HFFc6 (cell line): ENCODE data around the gene MYO18A. TPM values are rescaled to one million over a fixed set of nuclear protein-coding genes. Genes with fewer than 3 reads are reported as not detected.

Experiments used
- DNase-seq: peaks from one replicate; pipeline ENCODE4 v3.0.0-alpha.2; 2018
- H3K27ac Mint-ChIP-seq: 2 replicates; pipeline ENCODE4 v1.8.0; 2020; ENCODE audit warnings: mild to moderate bottlenecking, mixed read lengths
- H3K27me3 Mint-ChIP-seq: 2 replicates; pipeline ENCODE4 v1.8.0; 2021; ENCODE audit warnings: mild to moderate bottlenecking, moderate library complexity, mixed read lengths; ENCODE audit not compliant: insufficient read depth
- H3K36me3 Mint-ChIP-seq: 2 replicates; pipeline ENCODE4 v1.8.0; 2021; ENCODE audit warnings: low read depth, mixed read lengths
- H3K4me1 Mint-ChIP-seq: 2 replicates; pipeline ENCODE4 v1.8.0; 2020; ENCODE audit warnings: low read depth, mixed read lengths
- H3K4me3 Mint-ChIP-seq: 2 replicates; pipeline ENCODE4 v1.8.0; 2020; ENCODE audit warnings: mild to moderate bottlenecking, moderate library complexity, mixed read lengths
- H3K9me3 Mint-ChIP-seq: 2 replicates; pipeline ENCODE4 v1.8.0; 2020; ENCODE audit warnings: mild to moderate bottlenecking, mixed read lengths
- CTCF ChIP-seq: fragments of 200-600 bp; sonication (generic); IDR thresholded peaks from 2 replicates; pipeline ENCODE4 v1.5.0; 2021; ENCODE audit warnings: antibody characterized with exemption, mild to moderate bottlenecking
- total RNA-seq, 6 experiments: library from RNA; stranded (reverse); fragmentation: NEBNext Ultra II Directional; extraction: Animal tissue kit (Norgen Biotek cat#: 25700); gene quantifications; 2 replicates in 1 of 6; 3 replicates in 5 of 6; pipeline ENCODE4 v1.2.3, GENCODE V29; 2021

Gene MYO18A
- total RNA-seq, 6 experiments from 2014 or later, result 39.2 to 57.7 (median 42.9) TPM

GRCh38 chr17:29032857-29033197, 147.4 kb downstream of the MYO18A start:
- no peaks in the 10 kb centered on the region for H3K4me1 Mint-ChIP-seq
- TF ChIP-seq CTCF, result no peak
- H3K27me3 Mint-ChIP-seq, result peaks cover 52% of the 10 kb centered on the region
- H3K4me3 Mint-ChIP-seq, result no peak overlapping the region
- DNase-seq, result no peak
- no peak overlapping the region for H3K27ac Mint-ChIP-seq
- H3K36me3 Mint-ChIP-seq, result peaks cover 13% of the 10 kb centered on the region
- H3K9me3 Mint-ChIP-seq, result peaks cover 25% of the 10 kb centered on the region

GRCh38 chr17:29032013-29032856, 148.0 kb downstream of the MYO18A start:
- peaks cover 25% of the 10 kb centered on the region for H3K9me3 Mint-ChIP-seq
- H3K27me3 Mint-ChIP-seq, result peaks cover 53% of the 10 kb centered on the region
- H3K4me1 Mint-ChIP-seq, result no peaks in the 10 kb centered on the region
- no peak for TF ChIP-seq CTCF
- no peak overlapping the region for H3K4me3 Mint-ChIP-seq
- no peak overlapping the region for H3K27ac Mint-ChIP-seq
- H3K36me3 Mint-ChIP-seq, result peaks cover 13% of the 10 kb centered on the region
- no peak for DNase-seq

- no peak overlapping the region for H3K27ac Mint-ChIP-seq
- no peak for TF ChIP-seq CTCF
- peaks cover 59% of the 10 kb centered on the region for H3K27me3 Mint-ChIP-seq
- H3K9me3 Mint-ChIP-seq, result peaks cover 25% of the 10 kb centered on the region
- no peak overlapping the region for H3K4me3 Mint-ChIP-seq
- peaks cover 13% of the 10 kb centered on the region for H3K36me3 Mint-ChIP-seq
- DNase-seq, result no peak
- no peaks in the 10 kb centered on the region for H3K4me1 Mint-ChIP-seq
These were observed 148.7 kb downstream of the MYO18A start for GRCh38 chr17:29031488-29031887.

GRCh38 chr17:29024316-29024952, 155.8 kb downstream of the MYO18A start:
- Mint-ChIP-seq H3K27ac (no peak overlapping the region), H3K36me3 (no peaks in the 10 kb centered on the region), H3K4me3 (no peak overlapping the region), H3K4me1 (no peaks in the 10 kb centered on the region), H3K27me3 (peaks cover 66% of the 10 kb centered on the region), H3K9me3 (no peaks in the 10 kb centered on the region)
- no peak for TF ChIP-seq CTCF
- no peak for DNase-seq

GRCh38 chr17:29022074-29022473, 158.1 kb downstream of the MYO18A start:
- Mint-ChIP-seq H3K27ac (no peak overlapping the region), H3K36me3 (no peaks in the 10 kb centered on the region), H3K9me3 (no peaks in the 10 kb centered on the region), H3K4me1 (no peaks in the 10 kb centered on the region), H3K4me3 (no peak overlapping the region), H3K27me3 (peaks cover 78% of the 10 kb centered on the region)
- no peak for DNase-seq
- TF ChIP-seq CTCF, result no peak
